Cerebellar nuclear complex (tissue), 1 donor: ENCODE data around the gene CTDP1.
"Not testable (repeated sequence)": the region's sequence is repeated elsewhere in the genome, so short reads cannot be mapped to it uniquely, and the experiment has no call there.

Source experiments
- DNase-seq, 2 experiments: peaks; one replicate each; lab custom pipeline; 2025; lab: John Stamatoyannopoulos, UW

Gene CTDP1

GRCh38 chr18:79742076-79742475, 62.5 kb downstream of the CTDP1 start:
- no peak for DNase-seq

GRCh38 chr18:79744625-79745024, 65.0 kb downstream of the CTDP1 start:
- no peak for DNase-seq

- no peak for DNase-seq
Observed at GRCh38 chr18:79746730-79747129, 67.1 kb downstream of the CTDP1 start.

GRCh38 chr18:79747156-79747845, 67.7 kb downstream of the CTDP1 start:
- no peak for DNase-seq

- no peak for DNase-seq
Observed at GRCh38 chr18:79748321-79749180, 68.9 kb downstream of the CTDP1 start.

- no peak for DNase-seq
Observed at GRCh38 chr18:79749251-79750191, 69.9 kb downstream of the CTDP1 start.

- DNase-seq = no peak
Observed at GRCh38 chr18:79750980-79751571, 71.5 kb downstream of the CTDP1 start.

- not testable (repeated sequence) for DNase-seq
Observed at GRCh38 chr18:79751918-79752578, 72.4 kb downstream of the CTDP1 start.

- not testable (repeated sequence) for DNase-seq
Observed at GRCh38 chr18:79752946-79753345, 73.3 kb downstream of the CTDP1 start.

- no peak for DNase-seq
Observed at GRCh38 chr18:79753391-79753851, 73.8 kb downstream of the CTDP1 start.

- DNase-seq = no peak
Observed at GRCh38 chr18:79754022-79754761, 74.6 kb downstream of the CTDP1 start.

GRCh38 chr18:79754831-79755351, 75.3 kb downstream of the CTDP1 start:
- no peak for DNase-seq

- no peak for DNase-seq
Observed at GRCh38 chr18:79755496-79756142, 76.0 kb downstream of the CTDP1 start.

GRCh38 chr18:79756143-79756500, 76.5 kb downstream of the CTDP1 start:
- DNase-seq = no peak

GRCh38 chr18:79756826-79757225, 77.2 kb downstream of the CTDP1 start:
- no peak for DNase-seq

GRCh38 chr18:79760348-79760747, 80.7 kb downstream of the CTDP1 start:
- DNase-seq = no peak

- no peak for DNase-seq
Observed at GRCh38 chr18:79760881-79761280, 81.3 kb downstream of the CTDP1 start.

- DNase-seq = no peak
Observed at GRCh38 chr18:79763407-79763806, 83.8 kb downstream of the CTDP1 start.

GRCh38 chr18:79764131-79764530, 84.5 kb downstream of the CTDP1 start:
- no peak for DNase-seq
